ENCODE measurements around the gene RAB5B.
"Not testable (repeated sequence)": the region's sequence is repeated elsewhere in the genome, so short reads cannot be mapped to it uniquely, and the experiment has no call there.

The RAB5B gene

DNA sequence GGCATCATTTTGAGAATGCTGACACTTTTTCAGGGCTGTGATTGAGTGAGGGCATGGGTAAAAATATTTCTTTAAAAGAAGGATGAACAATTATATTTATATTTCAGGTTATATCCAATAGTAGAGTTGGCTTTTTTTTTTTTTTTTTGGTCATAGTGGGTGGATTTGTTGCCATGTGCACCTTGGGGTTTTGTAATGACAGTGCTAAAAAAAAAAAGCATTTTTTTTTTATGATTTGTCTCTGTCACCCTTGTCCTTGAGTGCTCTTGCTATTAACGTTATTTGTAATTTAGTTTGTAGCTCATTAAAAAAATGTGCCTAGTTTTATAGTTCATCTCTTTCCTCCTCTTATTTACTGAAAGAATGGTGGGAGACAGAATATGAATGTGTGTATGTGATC lies 1.4 kb upstream of the RAB5B start:
- no peak overlapping the region for H3K4me3 ChIP-seq (ENCODE audit: low read depth, low read length)
- H3K27ac ChIP-seq, result no peak overlapping the region
- no peaks in the 10 kb centered on the region for H3K27me3 ChIP-seq (ENCODE audit: insufficient read depth, low read depth, severe bottlenecking)
- no peaks in the 10 kb centered on the region for H3K9me3 ChIP-seq (ENCODE audit: severe bottlenecking)
- H3K36me3 ChIP-seq, result peaks cover 42% of the 10 kb centered on the region
- TF ChIP-seq, protein P1, sequence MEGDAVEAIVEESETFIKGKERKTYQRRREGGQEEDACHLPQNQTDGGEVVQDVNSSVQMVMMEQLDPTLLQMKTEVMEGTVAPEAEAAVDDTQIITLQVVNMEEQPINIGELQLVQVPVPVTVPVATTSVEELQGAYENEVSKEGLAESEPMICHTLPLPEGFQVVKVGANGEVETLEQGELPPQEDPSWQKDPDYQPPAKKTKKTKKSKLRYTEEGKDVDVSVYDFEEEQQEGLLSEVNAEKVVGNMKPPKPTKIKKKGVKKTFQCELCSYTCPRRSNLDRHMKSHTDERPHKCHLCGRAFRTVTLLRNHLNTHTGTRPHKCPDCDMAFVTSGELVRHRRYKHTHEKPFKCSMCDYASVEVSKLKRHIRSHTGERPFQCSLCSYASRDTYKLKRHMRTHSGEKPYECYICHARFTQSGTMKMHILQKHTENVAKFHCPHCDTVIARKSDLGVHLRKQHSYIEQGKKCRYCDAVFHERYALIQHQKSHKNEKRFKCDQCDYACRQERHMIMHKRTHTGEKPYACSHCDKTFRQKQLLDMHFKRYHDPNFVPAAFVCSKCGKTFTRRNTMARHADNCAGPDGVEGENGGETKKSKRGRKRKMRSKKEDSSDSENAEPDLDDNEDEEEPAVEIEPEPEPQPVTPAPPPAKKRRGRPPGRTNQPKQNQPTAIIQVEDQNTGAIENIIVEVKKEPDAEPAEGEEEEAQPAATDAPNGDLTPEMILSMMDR (IDR thresholded peaks at IDR 0.05; ENCODE audit: low read depth, low read length), result no peak
- no peak for DNase-seq

DNA sequence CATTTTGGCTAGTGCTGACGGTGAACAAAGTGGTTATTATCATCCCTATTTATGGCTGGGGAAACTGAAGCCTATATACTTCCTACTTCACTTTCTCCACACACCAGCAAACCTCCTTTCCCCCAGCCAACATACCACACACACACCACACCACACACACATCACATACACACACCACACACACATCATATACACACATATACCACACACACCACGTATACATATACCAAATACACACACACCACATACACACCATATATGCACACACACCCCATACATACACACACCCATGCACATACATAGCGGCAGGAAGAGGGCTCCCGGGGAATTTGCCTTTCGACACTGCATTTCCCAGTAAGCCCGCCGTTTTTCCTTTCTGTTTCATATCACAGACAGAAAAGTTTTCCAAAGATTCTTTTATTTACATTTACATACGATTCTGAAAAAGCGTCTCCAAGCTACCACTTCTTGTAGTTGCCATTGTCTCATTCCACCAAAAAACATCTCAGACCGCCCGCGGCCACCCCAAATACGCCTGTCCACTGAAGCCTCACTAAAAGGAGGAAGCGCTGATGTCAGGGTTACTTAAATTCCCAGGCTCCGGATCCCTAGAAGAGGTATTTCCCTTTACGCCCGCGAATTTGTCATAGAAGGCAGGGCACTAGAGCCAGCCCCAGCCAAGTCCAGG lies 823 bp upstream of the RAB5B start:
- no peak for DNase-seq
- TF ChIP-seq, protein P1 (IDR thresholded peaks at IDR 0.05; ENCODE audit: low read depth, low read length), result no peak
- Histone ChIP-seq H3K27me3 (ENCODE audit: insufficient read depth, low read depth, severe bottlenecking) (no peaks in the 10 kb centered on the region), H3K27ac (peak overlapping the region; percentile 61), H3K9me3 (ENCODE audit: severe bottlenecking) (no peaks in the 10 kb centered on the region), H3K4me3 (ENCODE audit: low read depth, low read length) (peak overlapping the region; percentile 51), H3K36me3 (peaks cover 38% of the 10 kb centered on the region)

DNA sequence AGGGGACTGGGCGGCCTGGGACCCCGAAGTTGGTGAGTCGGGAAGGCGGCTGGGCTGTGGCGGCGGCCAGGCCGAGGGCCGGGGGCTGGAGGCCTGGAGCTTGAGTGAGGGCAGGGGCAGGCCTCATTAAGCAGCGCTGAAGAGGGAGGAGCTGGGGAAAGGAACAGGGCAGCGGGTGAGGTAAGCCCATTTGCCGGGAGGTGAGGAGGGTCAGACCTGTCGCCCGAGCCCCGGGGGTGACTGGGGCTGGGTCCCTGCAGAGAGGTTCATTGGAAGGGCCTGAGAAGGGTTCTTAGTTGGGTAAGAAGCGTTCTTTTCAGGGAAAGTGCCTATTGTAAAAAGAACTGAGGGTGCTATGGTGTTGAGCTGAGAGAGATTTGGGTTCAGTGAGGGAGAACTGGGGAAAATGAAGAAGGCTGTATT lies 441 bp downstream of the RAB5B start:
- Histone ChIP-seq H3K4me3 (ENCODE audit: low read depth, low read length) (peak overlapping the region; percentile 81), H3K9me3 (ENCODE audit: severe bottlenecking) (no peaks in the 10 kb centered on the region), H3K36me3 (peaks cover 29% of the 10 kb centered on the region), H3K27ac (peak overlapping the region; percentile 81), H3K27me3 (ENCODE audit: insufficient read depth, low read depth, severe bottlenecking) (no peaks in the 10 kb centered on the region)
- DNase-seq, result peak; percentile 60
- TF ChIP-seq, protein P1 (IDR thresholded peaks at IDR 0.05; ENCODE audit: low read depth, low read length), result no peak

DNA sequence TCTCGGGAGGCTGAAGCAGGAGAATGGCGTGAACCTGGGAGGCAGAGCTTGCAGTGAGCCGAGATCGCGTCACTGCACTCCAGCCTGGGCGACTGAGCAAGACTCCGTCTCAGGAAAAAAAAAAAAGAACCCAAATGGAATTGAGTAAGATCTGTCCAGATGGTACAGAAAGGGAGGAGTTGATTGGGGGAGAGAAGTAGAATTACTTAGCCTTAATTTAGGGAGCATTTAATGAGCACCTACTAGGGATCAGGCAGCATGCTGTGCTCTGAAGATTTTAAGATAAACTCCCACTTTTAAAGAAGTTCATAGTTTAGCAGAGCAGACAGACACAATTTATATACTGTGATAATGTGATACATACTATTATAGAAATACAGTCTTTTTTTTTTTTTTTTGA lies 4.5 kb downstream of the RAB5B start:
- Histone ChIP-seq H3K4me3 (ENCODE audit: low read depth, low read length) (no peak overlapping the region), H3K9me3 (ENCODE audit: severe bottlenecking) (no peaks in the 10 kb centered on the region), H3K36me3 (peaks cover 25% of the 10 kb centered on the region), H3K27ac (no peak overlapping the region), H3K27me3 (ENCODE audit: insufficient read depth, low read depth, severe bottlenecking) (no peaks in the 10 kb centered on the region)
- DNase-seq, result no peak
- TF ChIP-seq, protein P1 (IDR thresholded peaks at IDR 0.05; ENCODE audit: low read depth, low read length), result no peak

DNA sequence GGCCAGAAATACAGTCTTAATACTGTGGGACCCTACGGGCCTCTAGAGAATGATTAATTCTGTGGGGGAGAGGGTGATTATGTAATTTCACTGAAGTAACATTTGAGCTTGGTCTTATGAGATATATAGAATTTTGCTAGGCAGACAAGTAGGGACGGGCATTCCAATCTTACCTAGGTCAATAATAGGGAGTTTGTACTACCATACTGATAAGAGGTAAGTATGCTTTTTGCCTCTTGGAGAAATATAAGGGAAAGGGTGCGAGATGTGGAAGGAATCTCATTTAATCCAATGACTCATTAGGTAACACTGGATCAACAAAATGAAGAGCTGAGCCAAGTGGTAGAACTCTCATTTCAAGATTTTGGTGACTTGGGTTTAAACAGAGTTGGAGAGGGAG lies 5.2 kb downstream of the RAB5B start:
- DNase-seq, result no peak
- Histone ChIP-seq H3K4me3 (ENCODE audit: low read depth, low read length) (no peak overlapping the region), H3K9me3 (ENCODE audit: severe bottlenecking) (no peaks in the 10 kb centered on the region), H3K27ac (no peak overlapping the region), H3K27me3 (ENCODE audit: insufficient read depth, low read depth, severe bottlenecking) (no peaks in the 10 kb centered on the region), H3K36me3 (peaks cover 25% of the 10 kb centered on the region)
- TF ChIP-seq, protein P1 (IDR thresholded peaks at IDR 0.05; ENCODE audit: low read depth, low read length), result no peak

DNA sequence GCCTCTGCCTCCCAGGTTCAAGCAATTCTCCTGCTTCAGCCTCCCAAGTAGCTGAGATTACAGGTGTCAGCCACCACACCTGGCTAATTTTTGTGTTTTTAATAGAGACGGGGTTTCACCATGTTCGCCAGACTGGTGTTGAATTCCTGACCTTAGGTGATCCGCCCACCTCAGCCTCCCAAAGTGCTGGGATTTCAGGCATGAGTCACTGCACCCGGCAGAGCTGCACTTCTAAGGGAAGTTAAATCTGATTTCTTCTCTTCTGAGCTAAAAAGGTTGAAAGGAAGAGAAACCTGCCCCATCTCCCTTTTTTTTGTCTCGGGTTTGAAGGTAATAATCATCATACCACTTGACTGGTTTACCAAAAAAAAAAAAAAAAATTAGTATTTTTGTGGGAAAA lies 8.0 kb downstream of the RAB5B start:
- H3K27me3 ChIP-seq (ENCODE audit: insufficient read depth, low read depth, severe bottlenecking); DNase-seq; H3K27ac ChIP-seq; H3K4me3 ChIP-seq (ENCODE audit: low read depth, low read length); H3K9me3 ChIP-seq (ENCODE audit: severe bottlenecking): not testable (repeated sequence)
- H3K36me3 ChIP-seq, result peaks cover 28% of the 10 kb centered on the region
